GM12892 (cell line): ENCODE measurements around the gene DDX18.

Experiments
- POLR2AphosphoS5 ChIP-seq: IDR thresholded peaks from 2 replicates; pipeline ENCODE4 v1.6.1; 2011; ENCODE audit warnings: low read depth, low read length, control low read depth
- TAF1 ChIP-seq: IDR thresholded peaks from 2 replicates; pipeline ENCODE4 v1.6.1; 2011; ENCODE audit warnings: low read depth, mild to moderate bottlenecking, control low read depth, low read length, borderline replicate concordance

GRCh38 chr2:117812443-117812842, 2.0 kb upstream of the DDX18 start:
- TF ChIP-seq TAF1: no peak
- TF ChIP-seq POLR2AphosphoS5: no peak
